Heart left ventricle (tissue), 13 donors: ENCODE results near the gene SNX18.

Experiments
- CTCF ChIP-seq, 12 donors: fragments of 200-600 bp; sonication (generic) in 4 of 12; IDR thresholded peaks; one replicate each; pipeline versions ENCODE4 v1.5.0 to v1.8.0; 2018 to 2022; ENCODE audit warnings: antibody characterized with exemption in 12 of 12, mild to moderate bottlenecking in 5 of 12
- POLR2A ChIP-seq, 2 donors: fragments of 450-650 bp; IDR thresholded peaks; one replicate each; pipeline ENCODE4 v1.6.1; 2017; ENCODE audit warnings: antibody characterized with exemption in 2 of 2, mild to moderate bottlenecking in 2 of 2, moderate library complexity in 2 of 2
- donor health status: ischemic (EF 13 %, LVEDD 7.1; RV severe dilation, severe dysfunction).
- donor health status: DM: no; HTN: yes; CAD: no.
- donor health status: DM: no; HTN: no; CAD: no.
- donor health status: ischemic (EF 25% LVEDD 6.9; RV normal size, moderate dysfunction).
- donor health status: ischemic (EF 25% LVEDD 5.7; RV mildly dilated, moderate dysfunction).
- donor health status: ischemic (EF 35%, LVEDD 5.7; RV mildly dilated, moderate dysfunction).
- donor health status: nonischemic (EF 11% LVEDD 7.7; RV severe dilation, severe dysfunction).
- donor health status: DM: yes; HTN: yes; CAD: no.
- donor health status: PGD.
- donor health status: ischemic (EF 29% LVEDD 5.4; RV normal size, mild dysfunction).
- donor health status: nonischemic (EF 23%, LVEDD 6.1; RV moderate dilation, normal function).

GRCh38 chr5:54581831-54582548 is 64.4 kb downstream of the SNX18 start:
- TF ChIP-seq CTCF (IDR thresholded peaks at IDR 0.05) (no peak), POLR2A (IDR thresholded peaks at IDR 0.05) (no peak)
